Kidney (tissue), 14 donors: ENCODE data around the gene SACS. TPM values are rescaled to one million over a fixed set of nuclear protein-coding genes. Genes with fewer than 3 reads are reported as not detected.

Experiments used
- DNase-seq, 5 donors: peaks; one replicate each; pipeline ENCODE4 v3.0.0-alpha.2; 2013 to 2020
- FAIRE-seq: peaks from 2 replicates; lab custom pipeline; 2012; peaks lifted over from hg19 to GRCh38; lab: Jason Lieb, UNC
- H3K27ac ChIP-seq, 2 donors: one replicate each; pipeline ENCODE4 v1.7.0; 2013; ENCODE audit warnings: low read depth in 2 of 2, low read length in 2 of 2, inconsistent platforms in 1 of 2
- H3K27me3 ChIP-seq: one replicate; pipeline ENCODE4 v1.7.1; 2013; ENCODE audit warnings: low read length, inconsistent platforms; ENCODE audit not compliant: control insufficient read depth, insufficient read depth
- H3K36me3 ChIP-seq, 3 donors: one replicate each; pipeline versions ENCODE4 v1.7.0 to v1.7.1; 2013; ENCODE audit warnings: low read length in 3 of 3, control low read depth in 1 of 3, inconsistent platforms in 1 of 3; ENCODE audit not compliant: insufficient read depth in 3 of 3, control insufficient read depth in 2 of 3
- H3K4me1 ChIP-seq, 3 donors: one replicate each; pipeline versions ENCODE4 v1.7.0 to v1.7.1; 2013; ENCODE audit warnings: low read length in 3 of 3, inconsistent platforms in 1 of 3, low read depth in 1 of 3; ENCODE audit not compliant: control insufficient read depth in 2 of 3, insufficient read depth in 2 of 3
- H3K4me3 ChIP-seq, 3 donors: one replicate each; pipeline versions ENCODE4 v1.7.0 to v1.8.1; 2013; ENCODE audit warnings: low read length in 3 of 3, control low read depth in 1 of 3, inconsistent platforms in 1 of 3
- H3K9ac ChIP-seq, 3 donors: one replicate each; pipeline versions ENCODE4 v1.7.0 to v1.7.1; 2013; ENCODE audit warnings: low read length in 3 of 3, control low read depth in 1 of 3, inconsistent platforms in 1 of 3
- H3K9me3 ChIP-seq, 3 donors: one replicate each; pipeline versions ENCODE4 v1.7.0 to v1.7.1; 2013; ENCODE audit warnings: low read length in 3 of 3, control low read depth in 1 of 3, inconsistent platforms in 1 of 3; ENCODE audit not compliant: control insufficient read depth in 2 of 3, insufficient read depth in 1 of 3
- CTCF ChIP-seq: IDR thresholded peaks from 3 replicates; pipeline ENCODE4 v1.5.1; 2012; ENCODE audit warnings: mild to moderate bottlenecking, moderate library complexity, borderline replicate concordance; ENCODE audit not compliant: insufficient read depth; ENCODE audit errors: extremely low read depth
- intact Hi-C: fragments of 100-400 bp; cut with DNase I; formaldehyde crosslinking; loops from one replicate; pipeline ENCODE4 v1.11.1; 2022
- polyA plus RNA-seq: library from polyadenylated mRNA; stranded (reverse); fragments of 350-450 nt; fragmentation: Illumina TruSeq; extraction: RNeasy Lipid Tissue Mini Kit (QIAGEN cat#74804); gene quantifications from one replicate; pipeline ENCODE4 v1.2.3, GENCODE V29; 2014; ENCODE audit warnings: low read depth, low replicate concordance; ENCODE audit not compliant: insufficient read depth
- total RNA-seq: library from RNA; stranded (reverse); fragmentation: NEBNext Ultra II Directional; extraction: Animal tissue kit (Norgen Biotek cat#: 25700); gene quantifications from one replicate; pipeline ENCODE4 v1.2.1, GENCODE V29; 2021
- donor health status: control.
- donor health status: control.
- donor health status: control.
- donor health status: control.
- donor health status: control.
- donor health status: DM: yes; HTN: yes; CAD: no.
- donor health status: Normal renal cell carcinoma (clear cell type).

The SACS gene
- total and polyA plus RNA-seq, 2 donors from 2014 or later: 0.58 to 12.5 TPM

- Histone ChIP-seq H3K9ac (no peak overlapping the region), H3K4me3 (no peak overlapping the region), H3K27me3 (no peaks in the 10 kb centered on the region), H3K36me3 (no peaks in the 10 kb centered on the region), H3K9me3 (no peaks in the 10 kb centered on the region), H3K4me1 (no peaks in the 10 kb centered on the region), H3K27ac (no peak overlapping the region)
- intact Hi-C loops: no loop called here
- no peak for DNase-seq
- no peak for TF ChIP-seq CTCF
- FAIRE-seq: no peak
Measured at GRCh38 chr13:23288995-23289394, 144.5 kb downstream of the SACS start.

- Histone ChIP-seq H3K27me3 (no peaks in the 10 kb centered on the region), H3K36me3 (no peaks in the 10 kb centered on the region), H3K9me3 (no peaks in the 10 kb centered on the region), H3K27ac (no peak overlapping the region), H3K9ac (no peak overlapping the region), H3K4me3 (no peak overlapping the region), H3K4me1 (no peaks in the 10 kb centered on the region)
- intact Hi-C loops: no loop called here
- no peak for TF ChIP-seq CTCF
- DNase-seq: no peak
- no peak for FAIRE-seq
Measured at GRCh38 chr13:23288564-23288963, 144.9 kb downstream of the SACS start.

GRCh38 chr13:23279321-23279720, 154.2 kb downstream of the SACS start:
- Histone ChIP-seq H3K9ac (no peak overlapping the region), H3K4me3 (no peak overlapping the region), H3K4me1 (no peaks in the 10 kb centered on the region), H3K36me3 (no peaks in the 10 kb centered on the region), H3K27me3 (no peaks in the 10 kb centered on the region), H3K27ac (no peak overlapping the region), H3K9me3 (peaks cover 0 to 2% (median 0%) of the 10 kb centered on the region in 3 donors)
- DNase-seq (no peak), FAIRE-seq (no peak)
- no peak for TF ChIP-seq CTCF
- intact Hi-C loops: no loop called here

Other genes starting within 250 kb of the SACS start
- gene TNFRSF19, start 136.7 kb upstream of the SACS start, total RNA-seq: 14.7 TPM
- 10.1 TPM for gene TNFRSF19, start 136.7 kb upstream of the SACS start, polyA plus RNA-seq